NOMO-1 treated with dmso at 0.1 percent for 144 hours (cell line): ENCODE data around the gene KCNH6.

Experiments
- DNase-seq: peaks from one replicate; lab custom pipeline; 2025; ENCODE audit not compliant: unreplicated experiment; lab: John Stamatoyannopoulos, UW

The KCNH6 gene

GRCh38 chr17:63523253-63523855 is at the start of gene KCNH6:
KCNH6 (plus strand) TSS chr17:63523358; CDS start chr17:63523414, 56 bp downstream.
- no peak for DNase-seq

- DNase-seq, result no peak
These were observed 49.0 kb upstream of the KCNH6 start for GRCh38 chr17:63474174-63474573.

GRCh38 chr17:63474586-63475460 is 48.3 kb upstream of the KCNH6 start:
- DNase-seq, result no peak

GRCh38 chr17:63475491-63476412 is 47.4 kb upstream of the KCNH6 start:
- no peak for DNase-seq

GRCh38 chr17:63476459-63476853 is 46.7 kb upstream of the KCNH6 start:
- no peak for DNase-seq

GRCh38 chr17:63476854-63477479 is 46.2 kb upstream of the KCNH6 start, which contains the start of gene ACE:
ACE (plus strand) TSS chr17:63477061; CDS start chr17:63477095, 34 bp downstream.
- peak; percentile 12 for DNase-seq

GRCh38 chr17:63477480-63478440 is 45.4 kb upstream of the KCNH6 start:
- no peak for DNase-seq

- DNase-seq, result peak; percentile 71
These were observed 44.2 kb upstream of the KCNH6 start for GRCh38 chr17:63478814-63479494.

GRCh38 chr17:63479495-63480184 is 43.5 kb upstream of the KCNH6 start:
- DNase-seq, result no peak

- DNase-seq, result no peak
These were observed 42.9 kb upstream of the KCNH6 start for GRCh38 chr17:63480192-63480784.

- no peak for DNase-seq
These were observed 42.2 kb upstream of the KCNH6 start for GRCh38 chr17:63480826-63481487.

- no peak for DNase-seq
These were observed 41.7 kb upstream of the KCNH6 start for GRCh38 chr17:63481488-63481870.

- DNase-seq, result no peak
These were observed 40.6 kb upstream of the KCNH6 start for GRCh38 chr17:63482509-63482908.

- no peak for DNase-seq
These were observed 40.1 kb upstream of the KCNH6 start for GRCh38 chr17:63483038-63483437.

- no peak for DNase-seq
These were observed 39.2 kb upstream of the KCNH6 start for GRCh38 chr17:63483655-63484575.

GRCh38 chr17:63486317-63487013 is 36.7 kb upstream of the KCNH6 start:
- no peak for DNase-seq
